Hepatocyte (in vitro differentiated cells): ENCODE data around the gene ATAD3C. TPM values are rescaled to one million over a fixed set of nuclear protein-coding genes. Genes with fewer than 3 reads are reported as not detected.
"Not testable (repeated sequence)": the region's sequence is repeated elsewhere in the genome, so short reads cannot be mapped to it uniquely, and the experiment has no call there.

Source experiments
- DNase-seq: peaks from one replicate; pipeline ENCODE4 v3.0.0-alpha.2; 2016; ENCODE audit warnings: low spot score
- H2AFZ ChIP-seq: fragments of 200-600 bp; sonication (generic); 2 replicates; pipeline ENCODE4 v1.6.0; 2016; ENCODE audit warnings: antibody characterized with exemption, mild to moderate bottlenecking
- H3K27ac ChIP-seq: fragments of 200-600 bp; sonication (generic); 2 replicates; pipeline ENCODE4 v1.5.1; 2016; ENCODE audit warnings: mild to moderate bottlenecking
- H3K27me3 ChIP-seq: fragments of 200-600 bp; sonication (generic); 2 replicates; pipeline ENCODE4 v1.6.1; 2016
- H3K36me3 ChIP-seq: fragments of 200-600 bp; sonication (generic); replicated peaks from 2 replicates; pipeline ENCODE4 v1.5.1; 2016; ENCODE audit warnings: low read depth; ENCODE audit not compliant: insufficient read depth
- H3K4me1 ChIP-seq: fragments of 200-600 bp; sonication (generic); 2 replicates; pipeline ENCODE4 v1.5.1; 2016; ENCODE audit warnings: mild to moderate bottlenecking, moderate library complexity; ENCODE audit not compliant: insufficient read depth
- H3K4me2 ChIP-seq: fragments of 200-600 bp; sonication (generic); 2 replicates; pipeline ENCODE4 v1.6.0; 2016
- H3K4me3 ChIP-seq: fragments of 200-600 bp; sonication (generic); 2 replicates; pipeline ENCODE4 v1.5.1; 2016; ENCODE audit warnings: mild to moderate bottlenecking
- H3K79me2 ChIP-seq: fragments of 200-600 bp; sonication (generic); 2 replicates; pipeline ENCODE4 v1.6.0; 2017; ENCODE audit warnings: mild to moderate bottlenecking
- H3K9me2 ChIP-seq: fragments of 200-600 bp; sonication (generic); replicated peaks from 2 replicates; pipeline ENCODE4 v1.6.0; 2017; ENCODE audit warnings: mild to moderate bottlenecking; ENCODE audit not compliant: insufficient read depth
- H3K9me3 ChIP-seq: fragments of 200-600 bp; sonication (generic); 2 replicates; pipeline ENCODE4 v1.5.1; 2016; ENCODE audit warnings: low read depth, mild to moderate bottlenecking
- H4K20me1 ChIP-seq: fragments of 200-600 bp; sonication (generic); 2 replicates; pipeline ENCODE4 v1.6.0; 2016; ENCODE audit warnings: mild to moderate bottlenecking; ENCODE audit not compliant: insufficient read depth, poor library complexity, severe bottlenecking
- CTCF ChIP-seq: fragments of 200-600 bp; sonication (generic); IDR thresholded peaks from 2 replicates; pipeline ENCODE4 v1.5.1; 2016; ENCODE audit warnings: antibody characterized with exemption, mild to moderate bottlenecking; ENCODE audit not compliant: poor library complexity
- EZH2 ChIP-seq: fragments of 200-600 bp; sonication (generic); IDR thresholded peaks from 2 replicates; pipeline ENCODE4 v1.6.1; 2016; ENCODE audit warnings: antibody characterized with exemption, mild to moderate bottlenecking, borderline replicate concordance
- EZH2phosphoT487 ChIP-seq: fragments of 200-600 bp; sonication (generic); IDR thresholded peaks from one replicate; pipeline ENCODE4 v1.6.1; 2018; ENCODE audit warnings: antibody characterized with exemption, mild to moderate bottlenecking, low read depth, moderate library complexity; ENCODE audit not compliant: unreplicated experiment, severe bottlenecking
- WGBS: methylation state at CpG from one replicate; pipeline ENCODE4 v1.1.6; 2016; ENCODE audit warnings: low lambda C conversion rate; ENCODE audit errors: missing lambda C conversion rate; 5-methylcytosine and 5-hydroxymethylcytosine counted together
- polyA plus RNA-seq: library from polyadenylated mRNA; unstranded; fragments of >200 nt; fragmentation: Nextera tagmentation; extraction: Ambion mirVana; gene quantifications from 2 replicates; pipeline ENCODE4 v1.2.1, GENCODE V29; 2016
- total RNA-seq: library from RNA; depleted of rRNA; stranded (reverse); fragments of >200 nt; gene quantifications from 2 replicates; pipeline ENCODE4 v1.2.3, GENCODE V29; 2014

ATAD3C gene
- total and polyA plus RNA-seq, 2 experiments from 2014 or later = 0.10 to 1.2 TPM

GRCh38 chr1:1401457-1402010 lies 48.0 kb upstream of the ATAD3C start:
- peaks cover 72% of the 10 kb centered on the region for H3K79me2 ChIP-seq
- no peaks in the 10 kb centered on the region for H3K27me3 ChIP-seq
- H4K20me1 ChIP-seq = no peaks in the 10 kb centered on the region
- no peaks in the 10 kb centered on the region for H3K9me3 ChIP-seq
- TF ChIP-seq EZH2phosphoT487 (no peak), CTCF (no peak), EZH2 (no peak)
- peaks cover 34% of the 10 kb centered on the region for H3K4me1 ChIP-seq
- H2AFZ ChIP-seq = no peak overlapping the region
- DNase-seq = no peak
- H3K36me3 ChIP-seq = no peaks in the 10 kb centered on the region
- no peak overlapping the region for H3K4me3 ChIP-seq
- peak overlapping the region; percentile 92 for H3K4me2 ChIP-seq
- H3K9me2 ChIP-seq = no peaks in the 10 kb centered on the region
- WGBS = 96% methylated on average over 7 of the region's 7 CpGs
- peak overlapping the region; percentile 33 for H3K27ac ChIP-seq

GRCh38 chr1:1402072-1402900 lies 47.2 kb upstream of the ATAD3C start:
- Histone ChIP-seq H3K79me2 (peaks cover 71% of the 10 kb centered on the region), H3K4me3 (no peak overlapping the region), H2AFZ (no peak overlapping the region), H3K27me3 (no peaks in the 10 kb centered on the region), H3K4me1 (peaks cover 34% of the 10 kb centered on the region), H4K20me1 (no peaks in the 10 kb centered on the region), H3K36me3 (no peaks in the 10 kb centered on the region), H3K27ac (peak overlapping the region; percentile 33), H3K4me2 (no peak overlapping the region), H3K9me3 (no peaks in the 10 kb centered on the region), H3K9me2 (no peaks in the 10 kb centered on the region)
- peak; percentile 54 for TF ChIP-seq CTCF
- no peak for TF ChIP-seq EZH2phosphoT487
- WGBS = 86% methylated on average over 20 of the region's 20 CpGs
- DNase-seq = peak; percentile 69

GRCh38 chr1:1402901-1403392 lies 46.5 kb upstream of the ATAD3C start:
- 97% methylated on average over 9 of the region's 9 CpGs for WGBS
- not testable (repeated sequence) for H3K9me2 ChIP-seq, H4K20me1 ChIP-seq, H3K27ac ChIP-seq, H3K9me3 ChIP-seq, DNase-seq, H3K36me3 ChIP-seq, H3K4me3 ChIP-seq, H3K27me3 ChIP-seq, H2AFZ ChIP-seq, H3K4me2 ChIP-seq
- H3K79me2 ChIP-seq = peaks cover 71% of the 10 kb centered on the region
- peaks cover 30% of the 10 kb centered on the region for H3K4me1 ChIP-seq

- no peaks in the 10 kb centered on the region for H3K36me3 ChIP-seq
- H4K20me1 ChIP-seq = peaks cover 6% of the 10 kb centered on the region
- H3K9me2 ChIP-seq = no peaks in the 10 kb centered on the region
- H3K4me3 ChIP-seq = no peak overlapping the region
- no peaks in the 10 kb centered on the region for H3K27me3 ChIP-seq
- no peak overlapping the region for H3K4me2 ChIP-seq
- H3K27ac ChIP-seq = no peak overlapping the region
- peaks cover 33% of the 10 kb centered on the region for H3K4me1 ChIP-seq
- peaks cover 71% of the 10 kb centered on the region for H3K79me2 ChIP-seq
- 97% methylated on average over 7 of the region's 7 CpGs for WGBS
- H3K9me3 ChIP-seq = no peaks in the 10 kb centered on the region
- TF ChIP-seq EZH2phosphoT487 (no peak), EZH2 (no peak), CTCF (no peak)
- no peak for DNase-seq
- no peak overlapping the region for H2AFZ ChIP-seq
These were observed 45.8 kb upstream of the ATAD3C start for GRCh38 chr1:1403653-1404052.
